GM12801 (cell line): Measurements from ENCODE around the gene ZDHHC14.

Source experiments
- TF ChIP-seq, protein P1 (sequence below): IDR thresholded peaks from one replicate; pipeline ENCODE4 v1.5.1; 2011; ENCODE audit warnings: control low read depth; ENCODE audit not compliant: insufficient read length; ENCODE audit errors: extremely low read depth

Gene ZDHHC14

DNA sequence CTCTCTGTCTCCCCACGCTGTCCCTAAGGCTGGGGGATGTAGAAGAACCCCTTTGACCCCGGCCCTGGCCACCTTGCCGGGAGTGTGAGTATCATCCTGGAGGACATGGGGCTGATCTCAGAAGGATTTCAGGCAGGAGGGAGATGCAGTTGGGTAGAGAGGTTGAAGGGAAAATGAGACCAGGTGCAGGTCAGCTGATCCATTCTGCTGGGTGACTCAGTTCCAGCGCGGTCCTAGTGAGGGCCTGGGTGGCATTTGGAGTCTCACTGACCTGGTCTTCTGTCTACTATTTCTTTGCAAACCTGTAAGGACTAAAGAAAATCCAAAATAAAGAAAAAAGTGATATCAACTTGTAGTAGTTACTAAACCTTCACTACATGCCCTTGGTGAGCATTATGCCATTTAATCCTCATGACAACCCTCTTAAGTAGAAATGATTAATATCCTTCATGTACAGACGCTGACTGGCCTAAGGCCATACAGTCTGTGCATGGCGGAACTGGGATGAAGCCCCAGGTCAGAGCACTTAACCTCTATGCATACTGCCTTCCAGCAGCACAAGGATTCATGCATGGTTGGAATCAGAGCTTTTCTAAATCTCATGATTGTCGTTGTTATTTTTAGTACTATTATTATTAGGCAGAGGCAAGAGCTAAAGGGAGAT lies 106.3 kb downstream of the ZDHHC14 start:
- TF ChIP-seq, protein P1, sequence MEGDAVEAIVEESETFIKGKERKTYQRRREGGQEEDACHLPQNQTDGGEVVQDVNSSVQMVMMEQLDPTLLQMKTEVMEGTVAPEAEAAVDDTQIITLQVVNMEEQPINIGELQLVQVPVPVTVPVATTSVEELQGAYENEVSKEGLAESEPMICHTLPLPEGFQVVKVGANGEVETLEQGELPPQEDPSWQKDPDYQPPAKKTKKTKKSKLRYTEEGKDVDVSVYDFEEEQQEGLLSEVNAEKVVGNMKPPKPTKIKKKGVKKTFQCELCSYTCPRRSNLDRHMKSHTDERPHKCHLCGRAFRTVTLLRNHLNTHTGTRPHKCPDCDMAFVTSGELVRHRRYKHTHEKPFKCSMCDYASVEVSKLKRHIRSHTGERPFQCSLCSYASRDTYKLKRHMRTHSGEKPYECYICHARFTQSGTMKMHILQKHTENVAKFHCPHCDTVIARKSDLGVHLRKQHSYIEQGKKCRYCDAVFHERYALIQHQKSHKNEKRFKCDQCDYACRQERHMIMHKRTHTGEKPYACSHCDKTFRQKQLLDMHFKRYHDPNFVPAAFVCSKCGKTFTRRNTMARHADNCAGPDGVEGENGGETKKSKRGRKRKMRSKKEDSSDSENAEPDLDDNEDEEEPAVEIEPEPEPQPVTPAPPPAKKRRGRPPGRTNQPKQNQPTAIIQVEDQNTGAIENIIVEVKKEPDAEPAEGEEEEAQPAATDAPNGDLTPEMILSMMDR = no peak

DNA sequence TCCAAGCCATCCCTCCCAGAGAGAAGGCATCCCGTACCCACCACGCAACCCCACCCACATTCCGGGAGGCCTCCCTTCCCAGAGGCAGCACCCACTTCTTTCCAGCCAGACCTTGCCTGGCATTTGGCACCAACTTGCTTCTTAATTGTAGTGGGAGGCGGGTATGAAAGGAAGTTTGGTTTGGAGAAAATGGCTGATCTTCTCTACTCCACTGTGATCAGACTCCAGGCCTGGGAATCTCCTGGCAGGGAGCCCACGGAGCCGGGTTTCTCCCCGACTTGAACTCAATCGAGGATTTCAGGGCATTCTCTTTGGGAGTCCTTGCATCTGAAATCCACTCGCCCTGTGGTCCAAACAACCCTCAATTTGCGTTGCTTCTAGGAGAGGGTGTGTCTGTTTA lies 107.1 kb downstream of the ZDHHC14 start:
- TF ChIP-seq, protein P1 = no peak

DNA sequence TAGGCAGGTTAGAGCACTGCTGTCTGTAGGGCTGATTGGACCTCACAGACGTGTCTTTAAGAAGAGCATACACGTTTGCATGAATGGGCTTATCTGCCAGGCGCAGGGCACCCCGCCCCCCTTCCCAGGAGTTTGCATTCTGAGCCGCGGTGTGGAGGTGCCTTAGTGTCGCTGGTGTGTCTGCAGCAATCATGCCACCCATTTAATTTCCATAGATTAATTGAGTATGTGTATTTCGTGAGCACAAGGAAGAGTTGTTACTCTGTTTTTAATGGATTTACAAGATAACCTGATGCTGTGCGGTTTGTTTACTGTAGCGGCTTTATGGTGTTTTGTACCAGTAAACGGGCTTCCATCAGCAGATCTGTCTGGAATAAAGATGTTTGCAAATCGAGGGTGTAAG lies 107.7 kb downstream of the ZDHHC14 start:
- TF ChIP-seq, protein P1 = no peak

DNA sequence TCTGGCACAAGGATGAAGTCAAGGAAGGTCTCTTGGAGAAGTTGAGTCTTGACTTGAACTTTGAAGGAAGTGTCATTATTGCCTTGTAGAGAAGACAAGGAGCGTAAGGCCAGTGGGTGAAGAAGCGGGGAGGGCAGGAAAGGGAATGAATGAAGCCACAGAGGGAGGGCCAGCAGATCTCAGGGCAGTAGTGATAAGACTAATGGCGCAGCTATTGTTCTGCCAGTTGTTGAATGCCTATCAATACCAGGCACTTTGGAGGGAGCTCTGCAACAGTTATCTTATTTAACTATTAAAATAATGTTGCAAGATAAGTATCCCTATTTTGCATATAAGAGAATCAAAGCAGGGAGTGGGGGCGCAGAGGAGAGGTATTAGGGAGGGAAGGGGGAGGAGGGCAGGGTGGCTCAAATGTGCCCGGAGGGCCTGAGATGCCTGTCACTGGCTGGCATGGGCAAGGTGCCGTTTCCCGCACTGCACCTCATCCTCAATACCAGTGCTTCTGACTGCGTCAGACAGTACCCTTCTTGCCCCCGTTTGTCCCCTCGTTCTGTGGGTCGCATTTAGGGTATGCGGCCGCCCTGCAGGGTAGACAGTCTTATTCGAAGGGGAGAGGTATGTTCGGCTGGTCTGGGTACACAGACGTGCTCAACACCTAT lies 109.8 kb downstream of the ZDHHC14 start:
- TF ChIP-seq, protein P1 = no peak

DNA sequence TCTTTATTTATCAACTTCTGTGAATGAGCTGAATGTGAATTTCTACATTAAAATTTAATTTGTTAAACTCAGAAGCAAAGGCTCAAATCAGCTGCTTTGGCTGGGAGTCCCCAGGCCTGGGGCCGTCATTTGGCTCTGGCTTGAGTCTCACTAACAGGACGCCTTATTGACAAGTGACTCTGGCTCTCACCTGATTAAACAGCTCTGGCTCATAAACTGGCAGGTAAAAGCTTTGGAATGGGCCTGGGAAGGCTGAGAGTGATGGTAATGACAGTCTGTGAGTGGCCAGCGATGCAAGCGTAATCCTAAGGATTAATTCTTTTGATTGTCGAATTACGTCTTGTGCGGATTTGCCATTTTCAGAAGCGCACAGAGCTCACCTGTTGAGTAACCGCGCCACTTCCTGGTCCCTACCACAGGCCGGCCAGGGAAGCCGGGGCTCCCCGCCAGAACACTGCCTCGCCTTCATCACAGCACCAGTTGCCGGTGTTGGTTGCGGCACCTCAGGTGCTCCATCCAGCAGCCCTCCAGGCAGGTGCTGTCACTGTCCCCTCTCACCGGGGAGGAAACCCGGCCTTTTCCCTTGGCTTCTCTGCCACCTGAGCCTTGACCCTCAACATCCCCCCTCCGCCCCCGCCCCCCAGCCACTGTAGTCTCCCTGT lies 110.7 kb downstream of the ZDHHC14 start:
- TF ChIP-seq, protein P1 = no peak

DNA sequence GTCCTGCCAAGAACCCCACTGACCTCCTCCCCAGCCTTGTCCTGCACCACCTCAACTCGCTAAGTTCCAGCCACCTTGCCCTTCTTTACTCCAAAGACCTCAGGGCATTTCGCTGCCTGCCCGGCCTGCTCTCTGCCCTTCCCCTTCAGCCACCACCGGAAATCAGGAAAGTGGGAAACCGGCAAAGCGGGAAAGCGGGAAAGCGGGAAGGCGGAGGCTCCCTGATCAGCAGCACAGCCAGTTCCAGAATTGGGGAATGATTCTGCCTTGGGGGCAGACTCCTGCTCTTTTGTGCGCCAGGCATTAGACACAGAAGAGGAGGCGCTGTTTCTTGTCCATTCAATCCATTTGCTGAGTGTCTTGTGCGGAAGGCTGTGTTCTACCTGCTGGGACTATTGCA lies 111.3 kb downstream of the ZDHHC14 start:
- TF ChIP-seq, protein P1 = no peak

DNA sequence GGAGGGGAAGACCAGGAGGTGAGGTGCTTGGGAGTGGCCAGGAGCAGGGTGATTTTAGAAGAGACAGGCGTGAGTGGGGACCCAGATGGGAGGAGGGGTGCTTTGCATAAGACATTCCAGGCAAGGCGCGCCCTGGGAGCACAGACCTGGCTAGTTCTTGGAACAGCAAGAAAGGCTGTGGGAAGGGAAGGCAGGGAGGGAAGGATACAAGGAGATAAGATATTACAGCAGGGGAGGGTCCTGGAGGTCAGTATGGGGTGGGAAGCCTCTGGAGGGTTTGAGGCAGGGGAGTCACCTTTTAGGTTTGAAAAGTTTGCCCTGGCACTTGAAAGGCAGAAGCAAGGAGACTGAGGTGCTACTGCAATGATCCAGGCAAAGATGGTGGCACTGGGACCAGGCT lies 111.8 kb downstream of the ZDHHC14 start:
- TF ChIP-seq, protein P1 = no peak
